Astrocyte of the hippocampus (primary cell): ENCODE results near the gene PCCA.
"Not testable (repeated sequence)": the region's sequence is repeated elsewhere in the genome, so short reads cannot be mapped to it uniquely, and the experiment has no call there.

Experiments used
- DNase-seq: peaks from one replicate; pipeline ENCODE4 v3.0.0; 2011; ENCODE audit warnings: low read depth, low spot score

PCCA gene

DNA sequence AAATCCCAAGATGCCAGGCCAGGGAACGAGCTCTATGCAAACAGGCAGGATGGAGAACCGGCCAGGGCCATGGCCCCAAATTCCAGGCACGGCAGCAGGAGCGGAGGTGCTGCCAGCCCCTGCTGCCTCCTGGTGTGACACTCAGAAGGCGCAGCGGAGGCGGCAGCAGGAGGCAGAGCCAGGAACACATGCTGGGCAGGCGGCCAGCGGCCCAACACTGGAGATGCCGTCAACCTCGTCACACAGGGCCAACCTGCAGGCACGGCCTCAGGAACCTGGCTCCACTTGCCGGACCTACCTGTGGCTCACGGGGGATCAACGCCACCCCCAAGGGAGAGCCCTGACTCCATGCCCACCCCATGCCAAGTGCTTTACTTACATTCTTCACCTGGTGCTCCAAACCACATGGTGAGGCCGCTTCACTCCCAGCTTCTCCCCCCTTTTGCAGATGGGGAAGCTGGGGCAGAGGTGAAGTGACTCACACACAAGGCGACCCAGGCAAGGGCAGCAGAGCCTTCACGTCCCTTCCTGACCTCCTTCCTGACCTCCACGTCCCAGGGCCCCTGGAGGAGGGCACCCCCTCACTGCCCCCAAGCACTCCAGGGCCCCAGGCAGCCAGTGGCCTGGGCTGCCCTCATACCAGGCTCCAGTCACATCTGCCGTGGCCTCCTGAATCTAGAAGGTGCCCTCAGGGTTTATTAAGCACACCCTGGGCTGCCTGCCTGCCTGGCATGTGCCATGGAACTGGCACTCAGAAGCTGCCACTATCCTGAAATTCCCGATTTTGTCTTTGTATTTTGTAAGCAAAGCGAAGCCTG lies 456.2 kb downstream of the PCCA start:
- DNase-seq = no peak

DNA sequence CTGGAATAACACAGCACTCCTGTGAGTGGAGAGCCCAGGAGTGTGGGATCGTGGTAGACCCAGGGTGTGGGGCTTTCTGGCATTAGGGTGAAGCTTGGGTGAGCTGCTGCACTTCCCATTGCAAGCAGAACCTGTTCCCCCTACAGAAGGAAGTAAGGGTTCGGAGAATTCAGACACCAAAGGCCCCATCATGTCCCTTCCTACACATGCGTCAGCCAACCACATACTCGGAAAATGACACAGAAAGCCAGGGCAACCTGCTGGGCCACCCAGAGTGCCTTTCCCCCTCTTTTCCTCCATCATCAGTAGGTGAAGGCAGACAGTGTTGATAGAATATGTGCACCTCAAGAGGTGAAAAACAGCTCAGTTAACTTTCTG lies 456.8 kb downstream of the PCCA start:
- no peak for DNase-seq

DNA sequence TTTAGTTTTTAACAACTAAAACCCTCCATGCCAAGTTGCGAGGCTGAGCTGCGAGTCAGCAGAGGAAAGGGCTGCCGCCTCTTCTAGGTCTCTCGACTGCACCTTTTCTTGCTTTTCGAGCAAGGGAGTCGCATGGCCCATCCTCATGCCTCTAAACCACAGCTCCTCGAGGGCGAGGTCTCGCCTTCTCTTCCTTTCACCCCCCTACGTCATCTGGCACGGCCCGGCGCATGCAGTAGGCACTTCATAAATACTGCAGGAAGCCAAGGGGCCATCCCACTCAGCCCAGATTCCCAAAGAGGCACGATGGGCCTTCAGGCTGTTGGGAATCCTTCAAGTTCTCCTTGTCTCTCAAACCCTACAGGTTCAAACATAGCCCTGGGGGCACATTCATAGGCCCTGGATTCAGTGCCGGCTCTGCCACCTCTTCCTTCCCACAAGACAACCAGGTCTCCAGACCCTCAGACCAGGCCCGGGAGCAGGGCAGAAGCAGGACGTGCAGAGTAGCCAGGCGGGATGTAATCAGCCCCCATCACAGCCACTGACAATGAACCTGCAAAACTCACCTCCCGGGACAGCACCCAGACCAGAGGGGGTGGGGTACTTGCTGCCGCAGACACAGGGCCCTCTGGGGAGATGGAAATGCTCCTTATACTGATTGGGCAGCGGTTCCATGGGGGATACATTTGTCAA lies 458.0 kb downstream of the PCCA start:
- no peak for DNase-seq

DNA sequence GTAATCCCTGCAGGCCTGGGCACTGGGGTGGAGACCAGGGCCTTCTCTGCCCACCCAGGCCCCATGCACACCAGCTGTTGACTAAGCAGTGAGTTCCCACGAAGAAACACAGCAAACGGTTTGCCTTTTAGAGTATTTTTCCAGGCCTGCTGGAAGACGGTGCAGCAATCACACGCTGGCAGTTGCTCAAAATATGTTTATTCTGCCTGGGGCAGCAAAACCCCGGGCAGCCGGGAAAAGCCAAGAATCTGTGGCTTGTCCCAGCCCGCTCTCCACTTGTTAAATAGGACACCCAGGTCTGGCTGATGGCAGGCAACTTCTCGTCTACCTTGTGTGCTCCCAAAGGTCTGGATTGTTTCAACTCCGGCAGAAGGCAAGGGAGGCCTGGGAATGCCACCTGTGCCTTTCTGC lies 458.9 kb downstream of the PCCA start:
- peak; percentile 42 for DNase-seq

DNA sequence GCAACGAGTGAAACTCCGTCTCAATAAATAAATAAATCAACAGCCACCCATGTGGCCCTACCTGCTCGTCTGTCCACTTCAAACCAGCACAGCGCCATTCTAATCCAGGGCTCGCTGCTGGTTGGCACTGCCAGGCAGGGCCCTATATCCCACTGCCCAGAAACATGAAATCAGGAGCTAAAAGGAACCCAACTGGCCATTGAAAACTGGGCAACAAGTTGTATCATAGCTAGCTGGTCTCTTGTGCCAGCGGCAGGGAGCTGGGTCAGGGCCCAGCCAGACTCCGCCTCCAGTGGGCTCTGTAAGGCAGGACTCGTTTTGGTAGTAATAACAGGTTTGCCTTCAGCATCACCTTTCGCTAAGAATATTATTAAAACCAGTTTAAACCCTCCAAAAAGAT lies 460.4 kb downstream of the PCCA start:
- DNase-seq = no peak

DNA sequence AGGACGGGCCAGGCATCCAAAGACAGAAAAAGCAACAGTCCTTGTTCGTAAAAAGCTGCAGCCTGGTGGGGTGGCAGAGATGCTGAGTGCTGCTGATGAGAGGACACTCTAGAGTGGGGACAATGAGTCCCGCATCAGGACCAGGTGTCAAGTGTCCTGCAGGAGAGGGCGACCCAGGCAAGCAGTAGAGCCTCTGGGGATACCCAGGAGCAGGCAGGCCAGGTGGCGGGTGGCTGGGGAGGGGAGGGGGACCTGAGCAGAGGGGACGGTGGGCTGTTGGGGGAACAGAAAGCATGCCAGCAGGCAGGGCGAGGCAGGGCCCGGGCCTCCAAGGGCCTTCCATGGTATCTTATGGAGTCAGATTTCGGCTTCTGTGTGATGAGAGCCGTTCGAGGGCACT lies 463.9 kb downstream of the PCCA start:
- no peak for DNase-seq

DNA sequence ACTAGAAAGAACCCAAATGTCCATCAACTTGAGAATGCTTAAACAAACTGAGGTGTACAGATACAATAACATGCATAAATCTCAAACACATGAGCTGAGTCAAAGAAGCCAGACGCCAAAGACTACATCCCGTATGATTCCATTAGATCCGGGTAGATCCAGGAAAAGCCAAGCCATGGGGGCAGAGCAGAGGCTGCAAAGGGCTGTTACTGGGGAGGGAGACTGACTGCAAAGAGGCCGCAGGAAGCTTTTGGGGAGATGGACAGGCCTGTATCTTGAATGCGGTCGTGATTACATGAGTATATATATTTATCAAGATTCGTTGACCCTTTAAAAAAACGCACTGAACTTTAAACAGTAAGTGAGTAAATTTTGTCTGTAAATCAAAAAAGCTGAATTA lies 471.0 kb downstream of the PCCA start:
- no peak for DNase-seq

DNA sequence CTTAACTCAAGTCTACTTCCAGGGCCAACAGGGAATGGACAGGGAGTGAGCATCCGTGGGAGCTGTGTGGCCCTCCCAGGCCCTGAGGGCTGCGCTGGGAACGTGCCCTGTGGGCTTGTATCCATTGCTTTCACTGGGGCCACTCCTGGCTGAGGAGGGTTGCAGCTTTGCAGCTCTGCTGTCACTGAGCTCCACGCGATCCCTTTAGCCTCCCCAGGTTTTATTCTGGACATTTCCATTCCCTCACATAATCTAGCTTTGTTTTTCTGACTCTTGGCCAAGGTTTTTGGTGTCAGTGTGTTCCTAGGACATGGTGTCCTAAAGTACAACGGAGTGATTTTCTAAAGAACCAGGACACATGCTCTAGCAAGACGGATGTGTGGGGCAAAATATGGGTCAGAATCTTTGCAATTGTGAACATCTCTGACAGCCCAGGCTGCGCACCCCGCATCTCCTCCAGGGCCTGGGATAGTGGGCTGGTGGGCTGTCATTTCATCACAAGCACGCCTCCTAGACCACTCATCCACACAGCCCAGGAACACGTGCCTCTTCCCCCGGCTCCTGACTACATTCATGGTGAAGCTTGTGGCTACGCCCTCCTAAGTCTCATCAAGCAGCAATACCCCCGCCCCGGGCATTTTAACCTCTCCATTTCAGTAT lies 471.7 kb downstream of the PCCA start:
- no peak for DNase-seq

DNA sequence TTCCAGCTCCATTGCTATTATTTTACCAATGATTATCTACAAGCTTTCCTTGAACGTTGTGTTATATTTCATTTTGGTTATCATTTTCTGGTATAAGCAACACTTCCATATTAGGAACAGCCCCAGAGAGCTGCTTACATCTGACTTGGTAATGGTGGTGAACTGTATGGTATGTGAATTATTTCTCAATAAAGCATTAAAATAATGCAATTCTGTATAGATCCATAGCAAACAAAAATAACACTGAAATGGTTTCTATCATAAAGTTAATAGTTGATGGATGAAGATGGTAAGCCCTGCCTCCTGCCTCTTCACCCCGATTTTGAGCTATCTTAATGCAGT lies 472.2 kb downstream of the PCCA start:
- DNase-seq = no peak

DNA sequence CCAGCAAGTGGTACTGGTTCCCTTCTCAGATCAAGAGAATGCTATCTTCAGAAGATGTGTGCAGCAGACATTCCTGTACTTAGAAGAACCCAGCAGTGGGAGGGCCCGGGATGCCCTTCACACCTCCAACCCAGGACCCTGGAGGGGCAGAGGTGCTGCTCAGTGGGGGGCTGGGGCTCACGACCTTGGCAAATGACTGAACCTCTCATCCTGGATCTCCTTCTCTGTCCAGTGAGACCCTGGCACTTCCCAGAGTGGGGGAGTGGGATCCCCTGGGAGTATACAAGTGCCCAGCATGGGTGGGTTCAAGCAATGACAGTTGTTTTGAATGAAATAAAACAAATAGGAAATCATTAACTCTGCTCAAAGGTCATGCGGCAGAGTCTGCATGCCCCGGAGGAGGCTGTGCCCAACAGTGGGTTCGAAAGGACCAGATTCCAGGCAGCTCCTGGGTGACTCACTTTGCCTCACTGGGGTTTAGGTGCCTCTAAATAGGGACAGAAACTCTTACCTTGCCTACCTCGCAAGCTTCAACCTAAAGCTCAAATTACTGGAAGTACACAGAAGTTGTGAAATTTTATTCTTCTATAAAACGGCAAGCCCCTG lies 472.8 kb downstream of the PCCA start:
- no peak for DNase-seq

DNA sequence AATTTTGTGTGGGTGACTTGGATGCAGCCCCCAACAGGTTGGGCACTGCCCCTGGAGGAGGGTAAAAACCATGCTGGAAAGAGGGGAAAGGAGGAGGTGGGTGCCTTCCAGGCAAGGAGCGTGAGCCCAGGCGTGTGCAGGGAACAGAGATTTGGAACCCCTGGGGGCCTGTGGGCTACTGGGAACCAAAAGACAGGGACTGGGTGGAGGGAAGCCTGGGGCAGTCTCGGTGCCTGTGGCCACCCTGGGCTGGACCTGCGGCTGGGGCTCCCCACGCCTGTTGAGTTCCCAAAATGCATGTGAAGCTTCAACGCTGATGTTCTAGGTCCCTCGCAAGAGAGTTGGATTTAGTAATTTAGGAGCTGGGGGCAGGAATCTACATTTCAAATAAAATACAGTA lies 474.9 kb downstream of the PCCA start:
- no peak for DNase-seq

DNA sequence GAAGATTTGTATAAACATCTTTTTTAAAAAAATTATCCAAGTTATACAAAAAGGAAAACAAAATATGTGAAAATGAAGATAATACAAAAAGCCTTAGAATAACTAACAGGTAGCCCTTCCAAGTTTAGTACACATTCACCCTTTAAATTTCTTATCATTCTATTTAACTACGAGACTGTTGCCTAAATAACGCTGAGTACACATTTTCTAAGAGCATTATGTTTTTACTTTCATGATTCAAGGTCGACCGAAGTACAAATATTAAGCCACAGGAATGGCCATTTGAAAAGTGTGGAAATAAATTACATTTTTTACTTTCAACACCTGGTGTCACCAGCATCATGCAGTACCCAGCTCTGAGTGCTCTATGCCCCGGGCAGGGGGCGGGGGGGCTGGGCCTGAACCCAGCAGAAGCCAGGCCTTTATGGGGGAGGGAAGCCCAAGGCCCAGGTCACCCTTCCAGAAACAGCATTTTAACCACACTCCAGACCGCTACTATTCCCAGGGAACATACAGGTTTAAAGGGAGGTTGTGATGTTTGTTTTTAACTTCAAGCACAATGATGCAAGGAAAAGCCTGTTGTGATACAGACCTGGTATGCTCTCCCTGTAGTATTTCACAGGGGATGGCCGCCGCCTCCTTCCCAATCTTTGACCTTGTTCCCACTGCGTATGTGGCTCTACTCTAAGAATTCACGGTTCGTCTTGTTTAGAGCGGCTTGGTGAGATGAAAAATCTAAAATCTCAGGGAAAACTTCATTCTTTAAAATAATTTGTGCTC lies 475.7 kb downstream of the PCCA start:
- DNase-seq = no peak

DNA sequence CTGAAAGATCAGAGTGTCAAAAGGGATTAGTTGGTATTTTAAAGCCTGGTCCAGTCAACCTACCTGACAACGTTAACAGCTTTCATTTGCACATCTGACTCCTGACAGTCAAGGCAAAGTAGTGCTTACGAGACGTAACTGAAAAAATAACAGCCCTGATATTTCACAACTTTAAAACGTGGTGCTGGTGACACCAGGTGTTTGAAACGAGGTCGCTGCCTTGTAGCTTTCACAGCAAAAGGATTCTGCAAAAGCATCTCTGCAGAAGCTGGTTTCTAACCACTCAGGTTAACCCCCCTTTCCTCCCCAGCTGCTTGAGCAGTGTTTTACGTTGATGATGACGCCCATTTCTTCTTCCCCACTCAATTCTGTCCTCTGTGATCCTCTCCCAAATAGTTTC lies 476.4 kb downstream of the PCCA start:
- DNase-seq = no peak

DNA sequence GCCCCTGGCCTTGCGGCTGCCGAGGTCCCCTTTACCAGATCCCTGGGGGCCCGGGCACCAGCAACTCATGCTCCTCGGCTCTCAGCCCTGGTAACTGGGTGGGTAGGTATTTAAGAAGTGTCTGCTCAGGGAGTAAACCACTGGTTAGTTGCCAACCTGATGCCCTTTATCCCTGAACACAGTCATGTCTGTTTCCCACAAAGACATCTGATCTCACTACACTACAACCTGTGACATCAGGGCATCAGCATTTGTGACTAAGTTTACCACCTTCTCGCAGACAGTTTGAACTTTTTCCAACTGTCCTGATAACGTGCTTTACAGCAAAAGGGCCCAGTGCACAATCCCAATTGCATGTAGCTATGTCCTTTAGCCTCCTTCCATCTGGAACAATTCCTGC lies 477.6 kb downstream of the PCCA start:
- DNase-seq = peak; percentile 49

DNA sequence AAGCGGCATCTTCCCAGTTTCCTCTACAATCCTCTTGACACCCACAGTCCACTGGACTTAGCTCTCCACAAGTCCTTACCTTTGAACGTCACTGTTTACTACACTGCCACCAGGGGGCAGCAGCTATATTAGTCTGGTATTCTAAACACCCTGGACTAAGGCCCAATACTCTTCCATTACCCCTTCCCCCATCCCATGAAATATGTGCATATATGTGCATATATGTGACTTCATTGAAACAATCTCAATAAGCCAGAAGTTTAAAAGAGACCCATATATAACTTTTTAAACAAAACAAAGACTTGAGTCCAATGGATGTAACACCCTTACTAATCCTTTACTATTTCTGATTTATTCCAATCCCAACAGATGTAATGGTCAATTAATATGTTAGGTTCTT lies 484.2 kb downstream of the PCCA start:
- DNase-seq = peak; percentile 83

DNA sequence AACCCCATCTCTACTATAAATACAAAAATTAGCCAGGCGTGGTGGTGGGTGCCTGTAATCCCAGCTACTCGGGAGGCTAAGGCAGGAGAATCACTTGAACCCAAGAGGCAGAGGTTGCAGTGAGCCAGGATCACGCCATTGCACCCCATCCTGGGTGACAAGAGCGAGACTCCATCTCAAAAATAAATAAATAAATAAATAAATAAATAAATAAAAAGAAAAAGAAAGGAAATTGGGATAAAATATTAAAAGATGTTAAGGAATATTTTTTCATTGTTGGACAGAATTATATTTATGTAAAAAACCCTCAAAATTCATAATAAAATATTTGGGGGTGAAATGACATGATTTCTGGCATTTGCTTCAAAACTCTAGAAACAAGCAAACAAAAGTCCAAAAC lies 488.3 kb downstream of the PCCA start:
- DNase-seq = not testable (repeated sequence)
